GM12878 (cell line): ENCODE data around the gene CD300H.

Source experiments
- ATF3 ChIP-seq: IDR thresholded peaks from 2 replicates; pipeline ENCODE4 v1.6.1; 2011; ENCODE audit warnings: low read depth, mild to moderate bottlenecking, low read length, moderate library complexity, borderline replicate concordance; ENCODE audit errors: extremely low read depth
- CEBPZ ChIP-seq: fragments of 150-350 bp; IDR thresholded peaks from 2 replicates; pipeline ENCODE4 v1.6.1; 2016; ENCODE audit warnings: low read depth, low read length
- CREM ChIP-seq: IDR thresholded peaks from 2 replicates; pipeline ENCODE4 v1.6.1; 2014; ENCODE audit warnings: antibody characterized with exemption, low read depth
- CTCF ChIP-seq, 3 experiments: IDR thresholded peaks in 2 of 3; conservative IDR thresholded peaks in 1 of 3; 2 replicates each; pipeline ENCODE4 v1.5.1; 2011; ENCODE audit warnings: low read depth in 3 of 3, low read length in 3 of 3, mild to moderate bottlenecking in 3 of 3, control low read depth in 2 of 3, moderate library complexity in 2 of 3, inconsistent platforms in 1 of 3, mixed read lengths in 1 of 3; ENCODE audit not compliant: control insufficient read depth in 2 of 3, insufficient read depth in 1 of 3; ENCODE audit errors: extremely low read depth in 1 of 3
- EP300 ChIP-seq, 2 experiments: fragments of 150-350 bp in 1 of 2; IDR thresholded peaks; 2 replicates each; pipeline ENCODE4 v1.6.1; 2011 to 2012; ENCODE audit warnings: low read depth in 2 of 2, low read length in 2 of 2, borderline replicate concordance in 1 of 2, improper control_type of control experiment in 1 of 2, inconsistent platforms in 1 of 2; ENCODE audit not compliant: control insufficient read depth in 1 of 2
- ESRRA ChIP-seq: IDR thresholded peaks from 2 replicates; pipeline ENCODE4 v1.6.1; 2012; ENCODE audit warnings: mild to moderate bottlenecking, low read length, improper control_type of control experiment
- EZH2 ChIP-seq: IDR thresholded peaks from 2 replicates; pipeline ENCODE4 v1.6.1; 2012; ENCODE audit warnings: low read depth, mild to moderate bottlenecking, control low read depth, inconsistent platforms, low read length, borderline replicate concordance; ENCODE audit not compliant: control insufficient read depth
- HDAC2 ChIP-seq: fragments of 200-600 bp; sonication (generic); IDR thresholded peaks from 2 replicates; pipeline ENCODE4 v1.6.1; 2017
- MYC ChIP-seq: IDR thresholded peaks from 2 replicates; pipeline ENCODE4 v1.6.1; 2011; ENCODE audit warnings: mild to moderate bottlenecking, low read length, moderate library complexity, inconsistent platforms; ENCODE audit not compliant: insufficient read depth, insufficient replicate concordance, insufficient read length, severe bottlenecking
- NFIC ChIP-seq: IDR thresholded peaks from 2 replicates; pipeline ENCODE4 v1.6.1; 2012; ENCODE audit warnings: low read depth, mild to moderate bottlenecking, inconsistent platforms, low read length, moderate library complexity
- PML ChIP-seq: IDR thresholded peaks from 2 replicates; pipeline ENCODE4 v1.6.1; 2012; ENCODE audit warnings: low read length, inconsistent platforms
- POLR2A ChIP-seq: IDR thresholded peaks from 2 replicates; pipeline ENCODE4 v1.6.1; 2011; ENCODE audit warnings: low read depth, mild to moderate bottlenecking, low read length
- POU2F2 ChIP-seq: IDR thresholded peaks from 3 replicates; pipeline ENCODE4 v1.6.1; 2011; ENCODE audit warnings: low read depth, mild to moderate bottlenecking, low read length, borderline replicate concordance
- ZBTB33 ChIP-seq: fragments of 450-650 bp; IDR thresholded peaks from 2 replicates; pipeline ENCODE4 v1.6.1; 2017; ENCODE audit warnings: mild to moderate bottlenecking

- no peak for TF ChIP-seq CTCF (IDR thresholded peaks at IDR 0.05 in 2 of 3, conservative IDR thresholded peaks at IDR 0.05 in 1 of 3; ENCODE audit: control insufficient read depth in 2 of 3, extremely low read depth in 1 of 3, insufficient read depth in 1 of 3, low read depth in 3 of 3, low read length in 3 of 3)
- TF ChIP-seq ESRRA: no peak
- TF ChIP-seq POU2F2: no peak
- TF ChIP-seq POLR2A: no peak
- no peak for TF ChIP-seq ATF3
- no peak for TF ChIP-seq CREM
- TF ChIP-seq EP300 (IDR thresholded peaks at IDR 0.05; ENCODE audit: borderline replicate concordance in 1 of 2, control insufficient read depth in 1 of 2, low read depth in 2 of 2, low read length in 2 of 2): no peak
- TF ChIP-seq ZBTB33: no peak
- TF ChIP-seq PML: no peak
- no peak for TF ChIP-seq MYC
- TF ChIP-seq HDAC2: no peak
- no peak for TF ChIP-seq EZH2
- TF ChIP-seq NFIC: no peak
- no peak for TF ChIP-seq CEBPZ
Measured at GRCh38 chr17:74561586-74561985, 5.7 kb downstream of the CD300H start.
